Astrocyte (in vitro differentiated cells and primary cell): ENCODE data around the gene PACSIN1. TPM values are rescaled to one million over a fixed set of nuclear protein-coding genes. Genes with fewer than 3 reads are reported as not detected.

Experiments used
- DNase-seq: peaks from one replicate; pipeline ENCODE4 v3.0.0-alpha.2; 2010; ENCODE audit warnings: low read depth
- FAIRE-seq: peaks from 2 replicates; lab custom pipeline; 2011; peaks lifted over from hg19 to GRCh38; lab: Jason Lieb, UNC
- H2AFZ ChIP-seq: 2 replicates; pipeline ENCODE4 v1.6.0; 2012; ENCODE audit warnings: low read depth, low read length, inconsistent platforms
- H3K27ac ChIP-seq: 2 replicates; pipeline ENCODE4 v1.5.1; 2011; ENCODE audit warnings: low read depth, low read length, inconsistent platforms
- H3K27me3 ChIP-seq: 2 replicates; pipeline ENCODE4 v1.6.0; 2011; ENCODE audit warnings: low read length, inconsistent platforms; ENCODE audit not compliant: insufficient read depth
- H3K36me3 ChIP-seq: 2 replicates; pipeline ENCODE4 v1.5.1; 2011; ENCODE audit warnings: low read length, inconsistent platforms; ENCODE audit not compliant: insufficient read depth
- H3K4me1 ChIP-seq: 2 replicates; pipeline ENCODE4 v1.5.1; 2011; ENCODE audit warnings: low read length, inconsistent platforms; ENCODE audit not compliant: insufficient read depth
- H3K4me2 ChIP-seq: 2 replicates; pipeline ENCODE4 v1.6.0; 2012; ENCODE audit warnings: low read length, inconsistent platforms
- H3K4me3 ChIP-seq: 2 replicates; pipeline ENCODE4 v1.5.1; 2011; ENCODE audit warnings: low read depth, mild to moderate bottlenecking, low read length, inconsistent platforms; ENCODE audit not compliant: insufficient read depth
- H3K79me2 ChIP-seq: 2 replicates; pipeline ENCODE4 v1.6.0; 2012; ENCODE audit warnings: mild to moderate bottlenecking, low read length, inconsistent platforms; ENCODE audit not compliant: insufficient read depth
- H3K9ac ChIP-seq: 2 replicates; pipeline ENCODE4 v1.6.0; 2012; ENCODE audit warnings: mild to moderate bottlenecking, low read length, inconsistent platforms
- H3K9me3 ChIP-seq: 2 replicates; pipeline ENCODE4 v1.5.1; 2012; ENCODE audit warnings: low read depth, mild to moderate bottlenecking, low read length, inconsistent platforms; ENCODE audit not compliant: insufficient read depth
- H4K20me1 ChIP-seq: 2 replicates; pipeline ENCODE4 v1.6.0; 2012; ENCODE audit warnings: low read length, inconsistent platforms; ENCODE audit not compliant: insufficient read depth
- H3K27ac Mint-ChIP-seq: one replicate; pipeline ENCODE4 v1.8.0; 2021; ENCODE audit warnings: mild to moderate bottlenecking, mixed read lengths; ENCODE audit not compliant: unreplicated experiment
- H3K27me3 Mint-ChIP-seq: one replicate; pipeline ENCODE4 v1.8.0; 2021; ENCODE audit warnings: low read depth, mixed read lengths; ENCODE audit not compliant: unreplicated experiment
- H3K36me3 Mint-ChIP-seq: one replicate; pipeline ENCODE4 v1.8.0; 2021; ENCODE audit warnings: low read depth, mixed read lengths; ENCODE audit not compliant: unreplicated experiment
- H3K4me1 Mint-ChIP-seq: one replicate; pipeline ENCODE4 v1.8.0; 2021; ENCODE audit warnings: low read depth, mixed read lengths; ENCODE audit not compliant: unreplicated experiment
- H3K4me3 Mint-ChIP-seq: one replicate; pipeline ENCODE4 v1.8.0; 2021; ENCODE audit warnings: mild to moderate bottlenecking, moderate library complexity, mixed read lengths; ENCODE audit not compliant: unreplicated experiment
- H3K9me3 Mint-ChIP-seq: one replicate; pipeline ENCODE4 v1.8.0; 2021; ENCODE audit warnings: mild to moderate bottlenecking, mixed read lengths; ENCODE audit not compliant: unreplicated experiment
- CTCF ChIP-seq: IDR thresholded peaks from 2 replicates; pipeline ENCODE4 v1.5.1; 2011; ENCODE audit warnings: low read depth, mild to moderate bottlenecking, inconsistent platforms, low read length, moderate library complexity; ENCODE audit not compliant: insufficient read depth
- EZH2 ChIP-seq: IDR thresholded peaks from 2 replicates; pipeline ENCODE4 v1.6.1; 2012; ENCODE audit warnings: mild to moderate bottlenecking, low read length, inconsistent platforms; ENCODE audit not compliant: insufficient read depth
- total RNA-seq: library from RNA; stranded (reverse); gene quantifications from 2 replicates; pipeline ENCODE4 v1.2.1, GENCODE V29; 2021

The PACSIN1 gene
- total RNA-seq, 1 donor from 2014 or later = 0.32 TPM

- no peak overlapping the region for H3K27ac Mint-ChIP-seq
- no peaks in the 10 kb centered on the region for H3K9me3 ChIP-seq
- no peak overlapping the region for H3K4me3 ChIP-seq
- no peak overlapping the region for H3K4me3 Mint-ChIP-seq
- no peak for TF ChIP-seq CTCF
- no peak for TF ChIP-seq EZH2
- H3K79me2 ChIP-seq = no peaks in the 10 kb centered on the region
- H3K9ac ChIP-seq = no peak overlapping the region
- H3K27ac ChIP-seq = no peak overlapping the region
- no peak for DNase-seq
- H4K20me1 ChIP-seq = no peaks in the 10 kb centered on the region
- H3K27me3 ChIP-seq = peaks cover 6% of the 10 kb centered on the region
- H3K4me1 Mint-ChIP-seq = peaks cover under 1% of the 10 kb centered on the region
- no peaks in the 10 kb centered on the region for H3K36me3 Mint-ChIP-seq
- H3K4me1 ChIP-seq = no peaks in the 10 kb centered on the region
- H3K9me3 Mint-ChIP-seq = peaks cover 10% of the 10 kb centered on the region
- H3K4me2 ChIP-seq = no peak overlapping the region
- H3K36me3 ChIP-seq = no peaks in the 10 kb centered on the region
- no peak overlapping the region for H2AFZ ChIP-seq
- peaks cover 15% of the 10 kb centered on the region for H3K27me3 Mint-ChIP-seq
- FAIRE-seq = no peak
Measured at GRCh38 chr6:34496103-34496685, 30.3 kb downstream of the PACSIN1 start.

GRCh38 chr6:34497411-34497810 lies 31.5 kb downstream of the PACSIN1 start:
- DNase-seq (no peak), FAIRE-seq (no peak)
- H3K27me3 ChIP-seq = peaks cover 4% of the 10 kb centered on the region
- TF ChIP-seq EZH2 (no peak), CTCF (no peak)
- no peak overlapping the region for H3K4me3 ChIP-seq
- H3K27ac Mint-ChIP-seq = no peak overlapping the region
- H3K9me3 Mint-ChIP-seq = peaks cover 13% of the 10 kb centered on the region
- H3K79me2 ChIP-seq = no peaks in the 10 kb centered on the region
- H3K9me3 ChIP-seq = no peaks in the 10 kb centered on the region
- H3K4me1 Mint-ChIP-seq = no peaks in the 10 kb centered on the region
- peaks cover 15% of the 10 kb centered on the region for H3K27me3 Mint-ChIP-seq
- no peak overlapping the region for H3K4me2 ChIP-seq
- H2AFZ ChIP-seq = no peak overlapping the region
- H3K27ac ChIP-seq = no peak overlapping the region
- H3K9ac ChIP-seq = no peak overlapping the region
- H4K20me1 ChIP-seq = no peaks in the 10 kb centered on the region
- H3K36me3 ChIP-seq = no peaks in the 10 kb centered on the region
- H3K4me3 Mint-ChIP-seq = no peak overlapping the region
- no peaks in the 10 kb centered on the region for H3K4me1 ChIP-seq
- no peaks in the 10 kb centered on the region for H3K36me3 Mint-ChIP-seq

GRCh38 chr6:34506718-34507117 lies 40.8 kb downstream of the PACSIN1 start:
- no peaks in the 10 kb centered on the region for H4K20me1 ChIP-seq
- peaks cover 4% of the 10 kb centered on the region for H3K27me3 ChIP-seq
- H3K9me3 ChIP-seq = no peaks in the 10 kb centered on the region
- FAIRE-seq (no peak), DNase-seq (no peak)
- H2AFZ ChIP-seq = no peak overlapping the region
- no peaks in the 10 kb centered on the region for H3K36me3 Mint-ChIP-seq
- H3K9me3 Mint-ChIP-seq = peaks cover 1% of the 10 kb centered on the region
- H3K4me3 ChIP-seq = no peak overlapping the region
- no peak overlapping the region for H3K27ac Mint-ChIP-seq
- no peak overlapping the region for H3K9ac ChIP-seq
- TF ChIP-seq CTCF (no peak), EZH2 (no peak)
- no peak overlapping the region for H3K4me3 Mint-ChIP-seq
- H3K36me3 ChIP-seq = no peaks in the 10 kb centered on the region
- H3K27ac ChIP-seq = no peak overlapping the region
- no peaks in the 10 kb centered on the region for H3K79me2 ChIP-seq
- H3K4me1 ChIP-seq = no peaks in the 10 kb centered on the region
- no peaks in the 10 kb centered on the region for H3K4me1 Mint-ChIP-seq
- H3K27me3 Mint-ChIP-seq = no peaks in the 10 kb centered on the region
- H3K4me2 ChIP-seq = no peak overlapping the region
